Measurements from ENCODE around the gene METRNL. TPM values are rescaled to one million over a fixed set of nuclear protein-coding genes. Genes with fewer than 3 reads are reported as not detected.

Gene METRNL
- total RNA-seq, 6 experiments from 2014 or later, result 54.4 to 96.7 (median 90.9) TPM

GRCh38 chr17:83104577-83105505 lies 25.4 kb downstream of the METRNL start:
- Mint-ChIP-seq H3K27me3 (ENCODE audit: insufficient read depth) (peaks cover 4% of the 10 kb centered on the region), H3K27ac (no peak overlapping the region), H3K4me1 (ENCODE audit: low read depth) (peaks cover 29% of the 10 kb centered on the region), H3K36me3 (ENCODE audit: low read depth) (peaks cover 10% of the 10 kb centered on the region), H3K4me3 (no peak overlapping the region), H3K9me3 (peaks cover 12% of the 10 kb centered on the region)
- peak; percentile 14; the same call in 1 of the 2 replicates for TF ChIP-seq CTCF (IDR thresholded peaks at IDR 0.05)
- no peak for DNase-seq

DNA sequence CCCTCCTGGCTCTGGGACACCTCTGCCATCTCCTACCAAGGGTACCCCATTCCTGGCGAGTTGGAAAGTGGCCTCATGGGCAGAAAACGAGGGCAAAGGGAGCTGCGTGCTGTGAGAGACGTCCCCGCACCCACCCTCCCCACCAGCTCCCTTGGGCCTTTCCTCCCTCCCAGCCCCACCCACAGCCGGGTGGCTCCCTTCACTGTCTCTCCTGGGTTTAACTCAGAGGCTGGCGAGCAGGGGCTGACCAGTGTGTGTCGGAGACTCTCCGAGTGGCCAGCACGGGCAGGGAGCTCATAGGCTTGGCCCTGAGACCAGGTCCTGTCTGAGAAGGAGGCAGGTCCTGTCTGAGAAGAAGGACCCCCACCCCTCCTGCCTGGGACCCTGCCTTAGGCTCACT lies 26.1 kb downstream of the METRNL start:
- Mint-ChIP-seq H3K27me3 (ENCODE audit: insufficient read depth) (peaks cover 4% of the 10 kb centered on the region), H3K4me1 (ENCODE audit: low read depth) (peaks cover 31% of the 10 kb centered on the region), H3K9me3 (peaks cover 12% of the 10 kb centered on the region), H3K27ac (no peak overlapping the region), H3K4me3 (no peak overlapping the region), H3K36me3 (ENCODE audit: low read depth) (peaks cover 10% of the 10 kb centered on the region)
- no peak for DNase-seq
- TF ChIP-seq CTCF (IDR thresholded peaks at IDR 0.05), result no peak

DNA sequence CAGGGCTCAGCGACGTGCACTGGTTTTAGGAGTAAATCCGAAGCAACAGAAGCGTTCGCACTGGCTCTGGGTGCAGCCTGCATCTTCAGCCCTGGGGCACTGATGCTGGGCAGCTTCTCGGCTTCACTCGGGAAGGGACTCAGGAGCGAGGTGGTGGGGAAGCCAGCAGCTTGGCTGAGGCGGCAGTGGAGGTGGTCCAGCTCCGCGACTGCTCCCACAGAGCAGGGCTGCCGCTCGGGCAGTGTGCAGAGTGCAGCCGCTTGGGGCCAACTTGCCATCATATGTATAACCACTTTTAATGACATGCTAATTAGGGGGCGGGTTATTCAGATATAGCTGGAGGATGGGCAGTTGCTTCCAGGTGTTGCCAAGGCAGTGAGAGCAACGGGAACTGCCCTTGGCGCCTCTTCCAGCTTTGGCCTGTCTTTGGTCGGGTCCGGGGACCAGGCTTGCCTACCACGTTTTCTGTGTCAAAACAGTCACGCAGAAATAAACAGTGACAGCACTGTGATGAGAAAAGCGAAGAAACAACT lies 26.7 kb downstream of the METRNL start:
- peaks cover 12% of the 10 kb centered on the region for H3K9me3 Mint-ChIP-seq
- H3K27ac Mint-ChIP-seq, result no peak overlapping the region
- peaks cover 4% of the 10 kb centered on the region for H3K27me3 Mint-ChIP-seq (ENCODE audit: insufficient read depth)
- H3K36me3 Mint-ChIP-seq (ENCODE audit: low read depth), result peaks cover 10% of the 10 kb centered on the region
- peaks cover 37% of the 10 kb centered on the region for H3K4me1 Mint-ChIP-seq (ENCODE audit: low read depth)
- no peak for DNase-seq
- no peak for TF ChIP-seq CTCF (IDR thresholded peaks at IDR 0.05)
- H3K4me3 Mint-ChIP-seq, result no peak overlapping the region

GRCh38 chr17:83106913-83107655 lies 27.7 kb downstream of the METRNL start:
- Mint-ChIP-seq H3K4me3 (no peak overlapping the region), H3K27ac (no peak overlapping the region), H3K4me1 (ENCODE audit: low read depth) (peaks cover 35% of the 10 kb centered on the region), H3K36me3 (ENCODE audit: low read depth) (peaks cover 10% of the 10 kb centered on the region), H3K27me3 (ENCODE audit: insufficient read depth) (peaks cover 4% of the 10 kb centered on the region), H3K9me3 (peaks cover 12% of the 10 kb centered on the region)
- no peak for DNase-seq
- no peak for TF ChIP-seq CTCF (IDR thresholded peaks at IDR 0.05)

GRCh38 chr17:83107656-83108048 lies 28.2 kb downstream of the METRNL start:
- peaks cover 35% of the 10 kb centered on the region for H3K4me1 Mint-ChIP-seq (ENCODE audit: low read depth)
- TF ChIP-seq CTCF (IDR thresholded peaks at IDR 0.05), result no peak
- H3K4me3 Mint-ChIP-seq, result no peak overlapping the region
- no peak for DNase-seq
- H3K27ac Mint-ChIP-seq, result no peak overlapping the region
- peaks cover 12% of the 10 kb centered on the region for H3K9me3 Mint-ChIP-seq
- H3K36me3 Mint-ChIP-seq (ENCODE audit: low read depth), result peaks cover 10% of the 10 kb centered on the region
- peaks cover 4% of the 10 kb centered on the region for H3K27me3 Mint-ChIP-seq (ENCODE audit: insufficient read depth)
